Stomach (tissue), 9 donors: ENCODE data around the gene CEP78. TPM values are rescaled to one million over a fixed set of nuclear protein-coding genes. Genes with fewer than 3 reads are reported as not detected.

Experiments used
- DNase-seq, 2 donors: peaks; one replicate each; pipeline versions ENCODE4 v3.0.0 to v3.0.0-alpha.2; 2013 to 2019
- H3K27ac ChIP-seq, 5 donors: fragments of 200-600 bp in 4 of 5; sonication (generic) in 4 of 5; one replicate each; pipeline ENCODE4 v1.5.1; 2013 to 2019; ENCODE audit warnings: mild to moderate bottlenecking in 1 of 5, moderate library complexity in 1 of 5
- H3K27me3 ChIP-seq, 3 donors: fragments of 200-600 bp; sonication (generic); one replicate each; pipeline ENCODE4 v1.5.1; 2017 to 2019; ENCODE audit warnings: mixed run types in 1 of 3
- H3K36me3 ChIP-seq, 4 donors: fragments of 200-600 bp; sonication (generic); 1 replicate in 3 of 4; 2 replicates in 1 of 4; pipeline ENCODE4 v1.5.1; 2016 to 2019
- H3K4me1 ChIP-seq, 4 donors: fragments of 200-600 bp; sonication (generic); one replicate each; pipeline ENCODE4 v1.5.1; 2016 to 2019
- H3K4me3 ChIP-seq, 4 donors: fragments of 200-600 bp; sonication (generic) in 3 of 4; one replicate each; pipeline ENCODE4 v1.5.1; 2016 to 2019; ENCODE audit warnings: mild to moderate bottlenecking in 1 of 4
- H3K9me3 ChIP-seq, 4 donors: fragments of 200-600 bp; sonication (generic); one replicate each; pipeline ENCODE4 v1.5.1; 2016 to 2019
- CTCF ChIP-seq, 7 experiments: fragments of 450-650 bp in 4 of 7; fragments of 200-600 bp in 3 of 7; sonication (generic) in 3 of 7; IDR thresholded peaks; one replicate each; pipeline ENCODE4 v1.5.1; 2016 to 2019; ENCODE audit warnings: antibody characterized with exemption in 7 of 7, control low read depth in 2 of 7, mild to moderate bottlenecking in 1 of 7
- EP300 ChIP-seq: sonication (generic); formaldehyde crosslinking; IDR thresholded peaks from one replicate; pipeline ENCODE4 v1.6.1; 2017; ENCODE audit warnings: antibody characterized with exemption
- POLR2A ChIP-seq, 4 donors: fragments of 450-650 bp; IDR thresholded peaks; one replicate each; pipeline ENCODE4 v1.6.1; 2016; ENCODE audit warnings: antibody characterized with exemption in 4 of 4, control low read depth in 2 of 4, mild to moderate bottlenecking in 1 of 4, moderate library complexity in 1 of 4
- POLR2AphosphoS5 ChIP-seq, 3 donors: sonication (generic); formaldehyde crosslinking; IDR thresholded peaks; one replicate each; pipeline ENCODE4 v1.6.1; 2016; ENCODE audit warnings: antibody characterized with exemption in 3 of 3
- WGBS, 5 donors: extraction: QIAGEN DNeasy Blood & Tissue Kit in 3 of 5; methylation state at CpG; one replicate each; pipeline versions ENCODE4 v1.1.5 to v1.1.7; 2013 to 2018; 5-methylcytosine and 5-hydroxymethylcytosine counted together
- intact Hi-C: fragments of 100-400 bp; cut with DNase I; formaldehyde crosslinking; loops from one replicate; pipeline ENCODE4 v1.15.1; 2023; ENCODE audit warnings: low total_unique reads
- polyA plus RNA-seq, 3 donors: library from polyadenylated mRNA; stranded (reverse); fragments of 200-250 nt; gene quantifications; one replicate each; pipeline ENCODE4 v1.2.3, GENCODE V29; 2013
- total RNA-seq, 5 donors: library from RNA; depleted of rRNA; stranded (reverse); fragments of >200 nt; gene quantifications; one replicate each; pipeline versions ENCODE4 v1.1.0 to v1.2.3, GENCODE V29; 2014 to 2016
- donor health status: healthy with polysubstance abuse.
- donor health status: Bipolar disorder and iron deficiency.
- donor health status: healthy.

CEP78 gene
- total and polyA plus RNA-seq, 8 donors = 3.5 to 34.1 (median 5.3) TPM

GRCh38 chr9:78309066-78309465 is 73.2 kb downstream of the CEP78 start:
- Histone ChIP-seq H3K27me3 (no peaks in the 10 kb centered on the region), H3K36me3 (peaks cover 0 to 59% (median 55%) of the 10 kb centered on the region in 4 donors), H3K27ac (no peak overlapping the region), H3K4me3 (no peak overlapping the region), H3K4me1 (no peaks in the 10 kb centered on the region), H3K9me3 (no peaks in the 10 kb centered on the region)
- 73 to 97% (median 84%) methylated on average over 6 of the region's 6 CpGs for WGBS, 5 donors
- TF ChIP-seq POLR2A (IDR thresholded peaks at IDR 0.05) (no peak), CTCF (IDR thresholded peaks at IDR 0.05) (no peak), POLR2AphosphoS5 (IDR thresholded peaks at IDR 0.05) (no peak), EP300 (no peak)
- intact Hi-C loops = no loop called here
- DNase-seq = no peak

GRCh38 chr9:78311075-78311474 is 75.2 kb downstream of the CEP78 start:
- no peaks in the 10 kb centered on the region for H3K9me3 ChIP-seq
- no peak overlapping the region for H3K27ac ChIP-seq
- H3K36me3 ChIP-seq = peaks cover 0 to 44% (median 40%) of the 10 kb centered on the region in 4 donors
- H3K27me3 ChIP-seq = no peaks in the 10 kb centered on the region
- H3K4me3 ChIP-seq = no peak overlapping the region
- intact Hi-C loops = no loop called here
- TF ChIP-seq POLR2AphosphoS5 (IDR thresholded peaks at IDR 0.05) (no peak), EP300 (no peak), CTCF (IDR thresholded peaks at IDR 0.05) (no peak), POLR2A (IDR thresholded peaks at IDR 0.05) (no peak)
- peaks cover 0 to 9% (median 0%) of the 10 kb centered on the region in 4 donors for H3K4me1 ChIP-seq
- 89 to 98% (median 97%) methylated on average over 4 to 5 of the region's 5 CpGs for WGBS, 5 donors
- DNase-seq = no peak

GRCh38 chr9:78311886-78312524 is 76.1 kb downstream of the CEP78 start:
- Histone ChIP-seq H3K36me3 (peaks cover 0 to 41% (median 38%) of the 10 kb centered on the region in 4 donors), H3K9me3 (no peaks in the 10 kb centered on the region), H3K4me3 (no peak overlapping the region), H3K4me1 (peaks cover 0 to 9% (median 0%) of the 10 kb centered on the region in 4 donors), H3K27ac (no peak overlapping the region), H3K27me3 (no peaks in the 10 kb centered on the region)
- intact Hi-C loops = no loop called here
- DNase-seq = no peak
- WGBS, 5 donors = 51 to 76% (median 64%) methylated on average over 9 of the region's 9 CpGs
- TF ChIP-seq POLR2AphosphoS5 (IDR thresholded peaks at IDR 0.05) = no peak
- TF ChIP-seq CTCF (IDR thresholded peaks at IDR 0.05) = no peak
- TF ChIP-seq POLR2A (IDR thresholded peaks at IDR 0.05) = no peak
- no peak for TF ChIP-seq EP300

- H3K27me3 ChIP-seq = no peaks in the 10 kb centered on the region
- no peak overlapping the region for H3K4me3 ChIP-seq
- H3K9me3 ChIP-seq = no peaks in the 10 kb centered on the region
- no peak for DNase-seq
- intact Hi-C loops = no loop called here
- WGBS, 5 donors = 90 to 100% (median 96%) methylated on average over 2 to 5 of the region's 5 CpGs
- TF ChIP-seq POLR2A (IDR thresholded peaks at IDR 0.05) (no peak), CTCF (IDR thresholded peaks at IDR 0.05) (no peak), EP300 (no peak), POLR2AphosphoS5 (IDR thresholded peaks at IDR 0.05) (no peak)
- peaks cover 0 to 9% (median 0%) of the 10 kb centered on the region in 4 donors for H3K4me1 ChIP-seq
- peaks cover 0 to 56% (median 38%) of the 10 kb centered on the region in 4 donors for H3K36me3 ChIP-seq
- H3K27ac ChIP-seq = no peak overlapping the region
Measured at GRCh38 chr9:78314550-78314949, 78.7 kb downstream of the CEP78 start.
